HG03103 (cell line): Measurements from ENCODE around the gene COPG2.
"Not testable (repeated sequence)": the region's sequence is repeated elsewhere in the genome, so short reads cannot be mapped to it uniquely, and the experiment has no call there.

Experiments used
- ATAC-seq: cut with Tn5 transposase; IDR thresholded peaks from one replicate; pipeline ENCODE4 v1.9.1; 2021; ENCODE audit warnings: low read depth; ENCODE audit not compliant: unreplicated experiment

The COPG2 gene

DNA sequence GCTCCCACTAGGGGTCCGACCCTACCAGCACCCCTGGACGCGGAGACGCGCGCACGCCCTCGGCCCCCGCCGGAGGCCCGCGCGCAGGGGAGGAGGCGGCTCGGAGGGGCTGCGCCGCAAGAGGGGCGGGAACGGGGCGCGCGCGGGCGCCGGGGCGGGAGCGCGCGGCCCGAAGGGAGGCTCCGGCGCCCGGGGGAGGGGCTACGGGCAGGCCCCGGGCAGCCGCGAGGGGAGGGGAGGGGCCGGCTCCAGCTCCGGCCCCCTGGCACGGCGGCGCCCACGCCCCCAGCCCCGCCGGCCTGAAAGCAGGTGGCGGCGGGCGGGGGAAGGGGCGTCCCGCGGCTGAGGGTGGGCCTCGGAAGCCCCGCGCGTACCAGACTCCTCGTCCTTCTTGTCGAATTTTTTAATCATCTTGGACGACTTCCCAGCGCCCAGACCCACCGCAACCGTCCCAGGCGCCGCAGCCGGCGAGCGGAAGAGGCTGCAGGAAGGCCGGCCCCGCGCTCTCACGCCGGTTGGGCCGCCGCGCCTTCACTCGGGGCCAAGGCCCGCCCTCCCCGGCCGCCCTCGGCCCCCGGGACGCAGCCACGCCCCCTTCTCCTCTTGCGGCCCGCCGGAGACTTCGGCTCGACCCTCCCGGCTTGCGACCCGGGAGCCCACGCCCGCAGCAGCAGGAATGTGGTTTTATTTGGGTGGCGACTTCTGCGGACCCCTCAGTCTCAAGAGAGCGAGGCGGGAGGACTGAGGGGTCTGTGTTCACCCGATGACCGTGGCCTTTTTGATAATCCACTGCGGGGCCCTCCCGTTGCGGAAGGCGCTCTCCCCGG lies at the start of gene COPG2:
COPG2 (minus strand) TSS at position 491 of the 827 bp plus-strand sequence; CDS start at position 411, 80 bp downstream.
- peak; percentile 90 for ATAC-seq

GRCh38 chr7:130712416-130712815 lies 43.9 kb upstream of the COPG2 start:
- ATAC-seq = no peak

DNA sequence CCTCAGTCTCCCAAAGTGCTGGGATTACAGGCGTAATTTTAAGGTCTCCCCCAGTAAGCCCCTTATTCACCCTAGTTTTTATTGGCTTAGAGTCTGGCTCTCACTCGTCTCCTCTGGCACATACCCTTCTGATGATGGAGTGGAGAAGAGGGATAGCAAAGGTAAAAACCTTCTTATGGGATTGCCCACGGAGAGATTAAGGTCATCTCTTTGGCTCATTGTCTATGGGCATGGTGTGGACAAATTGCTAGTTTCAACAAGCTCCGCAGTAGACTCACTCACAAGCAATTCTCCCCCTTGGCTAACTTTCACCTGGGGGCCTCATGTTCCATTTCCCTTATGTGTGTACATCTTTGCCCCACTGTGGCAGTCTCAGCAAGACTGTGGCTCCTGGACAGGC lies 40.2 kb upstream of the COPG2 start:
- no peak for ATAC-seq

DNA sequence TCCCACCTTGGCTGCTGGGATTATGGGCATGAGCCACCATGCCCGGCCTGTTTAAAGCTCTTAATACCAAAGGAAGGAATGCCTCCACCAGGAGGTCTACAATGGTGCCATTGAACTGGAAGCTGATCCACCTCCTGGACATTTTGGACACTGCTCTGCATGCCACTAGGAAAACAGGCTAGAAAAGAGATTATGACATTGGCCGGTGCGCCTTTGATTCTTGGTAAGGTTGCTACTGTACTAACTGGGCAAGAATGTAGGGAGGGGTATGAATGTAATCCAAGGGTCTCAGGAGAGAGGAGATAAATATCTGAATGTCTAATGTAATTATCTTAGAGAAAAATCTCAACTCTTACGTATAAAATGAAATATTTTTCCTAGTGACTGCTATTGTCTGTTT lies 39.5 kb upstream of the COPG2 start:
- no peak for ATAC-seq

DNA sequence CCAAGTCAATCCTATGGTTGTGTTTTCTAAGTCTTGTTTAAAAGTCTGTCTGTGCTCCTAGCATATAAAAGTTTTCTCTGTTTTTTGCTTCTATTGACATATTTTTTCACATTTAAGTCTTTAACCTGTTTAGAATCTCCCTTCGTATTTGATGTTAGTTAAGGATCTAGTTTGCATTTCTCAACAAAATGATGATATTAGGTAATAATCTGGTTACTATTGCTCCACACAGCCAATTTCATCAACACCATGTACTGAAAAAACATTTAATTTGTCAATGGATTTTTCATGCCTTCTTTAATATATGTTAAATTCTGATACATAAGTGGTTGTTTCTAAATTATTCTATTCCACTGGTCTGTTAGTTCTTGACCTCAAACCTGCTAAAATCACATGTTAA lies 35.3 kb upstream of the COPG2 start:
- ATAC-seq = no peak

GRCh38 chr7:130701650-130702049 lies 33.1 kb upstream of the COPG2 start:
- ATAC-seq = no peak

DNA sequence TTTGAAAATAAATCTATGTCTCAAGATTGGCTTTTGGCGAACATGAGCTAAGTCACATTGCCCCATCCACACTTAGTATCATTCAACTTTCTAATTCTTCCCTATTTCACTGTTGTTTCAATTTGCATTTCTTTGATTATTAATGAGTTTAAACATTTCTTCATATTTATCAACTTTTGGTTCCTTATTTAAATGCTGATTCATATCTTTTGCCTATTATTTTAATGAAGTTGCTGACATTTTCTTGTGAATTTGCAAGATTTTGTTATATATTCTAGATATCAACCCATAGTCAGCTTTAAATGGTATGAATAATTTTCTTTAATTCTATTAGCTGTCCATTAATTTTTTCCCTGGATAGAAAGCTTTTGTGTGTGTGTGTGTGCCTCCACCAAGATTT lies 32.2 kb upstream of the COPG2 start:
- ATAC-seq = no peak

GRCh38 chr7:130699686-130700085 lies 31.1 kb upstream of the COPG2 start:
- no peak for ATAC-seq

GRCh38 chr7:130697820-130698219 lies 29.3 kb upstream of the COPG2 start:
- no peak for ATAC-seq

- no peak for ATAC-seq
Measured at GRCh38 chr7:130695840-130696239, 27.3 kb upstream of the COPG2 start.

DNA sequence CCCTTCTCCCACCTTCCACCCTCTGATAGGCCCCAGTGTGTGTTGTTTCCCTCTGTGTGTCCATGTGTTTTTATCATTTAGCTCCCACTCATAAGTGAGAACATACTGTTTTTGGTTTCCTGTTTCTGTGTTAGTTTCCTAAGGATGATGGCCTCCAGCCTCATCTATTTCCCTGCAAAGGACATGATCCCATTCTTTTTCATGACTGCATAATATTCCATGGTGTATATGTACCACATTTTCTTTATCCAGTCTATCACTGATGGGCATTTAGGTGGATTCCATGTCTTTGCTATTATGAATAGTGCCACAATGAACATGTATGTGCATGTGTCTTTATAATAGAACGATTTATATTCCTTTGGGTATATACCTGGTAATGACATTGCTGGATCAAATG lies 23.8 kb upstream of the COPG2 start:
- ATAC-seq = not testable (repeated sequence)

GRCh38 chr7:130689683-130690082 lies 21.1 kb upstream of the COPG2 start:
- no peak for ATAC-seq

DNA sequence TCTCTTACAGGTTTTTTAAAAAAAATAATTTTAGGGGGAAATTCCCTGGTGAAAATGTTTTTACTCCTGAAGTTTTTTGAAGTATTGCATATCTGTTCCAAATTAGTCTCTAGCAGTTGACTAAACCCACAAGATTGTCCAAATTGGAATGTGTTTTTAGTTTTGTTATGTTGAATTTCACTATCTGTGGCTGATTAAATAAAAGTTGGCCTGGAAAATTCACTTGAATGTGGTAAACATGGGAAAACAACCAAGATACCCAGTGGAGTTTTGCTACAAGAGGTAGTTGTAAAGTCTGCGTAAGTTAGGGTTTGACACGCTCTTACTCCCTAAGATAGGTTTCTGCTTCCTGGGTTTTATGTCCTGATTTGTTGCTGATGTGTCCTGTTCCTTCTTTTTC lies 14.5 kb upstream of the COPG2 start:
- ATAC-seq = no peak

GRCh38 chr7:130674456-130674855 lies 5.9 kb upstream of the COPG2 start:
- ATAC-seq = no peak

DNA sequence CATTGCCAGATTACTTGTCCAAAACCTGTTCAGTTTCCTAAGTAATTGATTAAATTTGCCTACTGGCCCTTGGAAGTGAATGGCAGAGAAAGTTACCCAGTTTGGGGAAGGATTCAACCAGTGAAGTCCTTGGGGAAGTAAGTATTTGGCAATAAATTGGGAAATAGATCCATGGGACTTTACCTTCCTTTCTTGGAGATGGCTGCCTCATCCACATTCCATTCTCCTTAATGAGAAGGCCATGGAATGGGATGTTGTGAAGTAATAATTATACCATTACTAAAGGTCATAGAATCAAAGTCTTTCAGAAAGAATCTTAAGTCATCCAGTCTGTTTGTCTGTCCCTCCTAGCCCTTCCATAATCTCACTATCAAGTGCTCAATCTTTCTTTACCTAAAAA lies 4.5 kb upstream of the COPG2 start:
- no peak for ATAC-seq

- no peak for ATAC-seq
Measured at GRCh38 chr7:130672146-130672545, 3.6 kb upstream of the COPG2 start.

DNA sequence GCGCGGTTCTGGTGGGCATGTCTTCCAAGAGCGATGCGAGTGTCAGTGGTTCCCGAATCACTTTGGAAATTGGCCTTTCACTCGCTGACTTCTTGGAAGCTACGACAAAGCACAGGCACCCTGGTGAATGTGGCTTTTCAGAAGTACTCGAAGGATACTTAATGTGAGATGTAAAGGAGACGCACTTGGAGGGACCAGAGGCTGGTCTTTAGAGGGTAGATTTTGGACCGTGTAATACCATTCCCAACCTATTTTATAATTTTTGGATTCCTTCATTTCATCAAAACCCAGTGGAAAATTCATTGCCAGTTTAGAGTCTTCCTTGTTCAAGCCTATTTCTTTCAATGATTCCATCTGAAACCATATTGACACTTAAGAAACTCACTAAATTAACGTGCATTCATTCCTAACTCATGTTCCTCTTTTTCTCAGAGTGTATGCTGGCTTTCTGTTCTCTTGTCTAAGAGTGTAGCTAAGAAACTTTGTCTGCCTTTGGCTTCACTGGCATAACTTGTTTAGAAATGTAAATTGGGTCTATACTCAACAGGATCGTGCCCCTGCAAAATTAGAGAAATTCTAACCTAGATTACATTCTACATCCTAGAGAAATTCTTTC lies 645 bp upstream of the COPG2 start:
- peak; percentile 10 for ATAC-seq

- no peak for ATAC-seq
Measured at GRCh38 chr7:130667593-130668257, 823 bp downstream of the COPG2 start.

DNA sequence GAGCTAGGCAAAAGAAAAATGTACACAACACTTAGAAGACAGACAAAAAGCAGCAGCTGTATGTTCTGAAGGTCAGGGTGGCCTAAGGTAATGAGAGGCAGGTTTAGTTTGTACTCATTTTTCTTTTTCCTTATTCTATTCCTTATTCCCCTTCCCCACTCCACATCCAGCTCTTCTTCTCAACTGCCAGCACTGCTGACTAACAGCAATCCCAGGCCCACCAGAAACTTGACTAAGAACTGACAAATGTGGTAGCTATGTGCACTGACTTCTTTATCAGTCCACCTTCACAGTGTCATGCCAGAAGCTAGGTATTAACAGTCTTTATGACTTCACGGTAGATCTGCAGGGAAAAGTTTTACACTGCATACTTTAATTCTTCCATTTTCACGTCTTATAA lies 6.1 kb downstream of the COPG2 start:
- no peak for ATAC-seq

DNA sequence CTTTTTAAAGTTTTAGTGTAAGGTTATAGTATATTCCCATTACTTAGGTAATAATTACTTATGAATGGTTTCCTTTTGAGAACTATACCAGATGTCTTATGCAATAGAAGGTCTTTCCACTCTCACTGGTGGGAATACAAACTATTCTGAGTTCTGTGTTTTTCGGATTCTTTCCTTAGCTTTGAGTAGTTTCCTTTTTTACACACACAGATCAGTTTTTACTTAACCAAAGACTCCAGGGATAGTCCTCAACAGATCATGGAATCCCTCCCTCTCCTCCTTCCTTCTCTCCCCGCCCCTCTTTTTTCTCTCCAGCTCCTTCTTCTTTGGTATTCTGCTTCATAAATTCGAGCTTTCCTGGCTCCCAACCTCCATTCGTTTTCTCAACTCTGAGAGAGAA lies 13.3 kb downstream of the COPG2 start:
- ATAC-seq = no peak

GRCh38 chr7:130654850-130655249 lies 13.7 kb downstream of the COPG2 start:
- ATAC-seq = no peak
